ENCODE measurements around the gene E2F8. TPM values are rescaled to one million over a fixed set of nuclear protein-coding genes. Genes with fewer than 3 reads are reported as not detected.
"Not testable (repeated sequence)": the region's sequence is repeated elsewhere in the genome, so short reads cannot be mapped to it uniquely, and the experiment has no call there.

The E2F8 gene
- total and polyA plus RNA-seq, 8 donors = 2.3 to 79.7 (median 41.8) TPM

GRCh38 chr11:19263333-19263732 is 22.6 kb upstream of the E2F8 start:
- no peaks in the 10 kb centered on the region for H3K27me3 ChIP-seq
- H3K36me3 ChIP-seq = no peaks in the 10 kb centered on the region
- intact Hi-C loops (cut with DNase I) = no loop called here
- no peaks in the 10 kb centered on the region for H3K9me3 ChIP-seq
- H3K4me1 ChIP-seq = no peaks in the 10 kb centered on the region
- ATAC-seq (no peak), DNase-seq (no peak)
- H3K27ac ChIP-seq = no peak overlapping the region
- TF ChIP-seq CTCF (IDR thresholded peaks at IDR 0.05) = no peak
- no peak overlapping the region for H3K4me3 ChIP-seq

GRCh38 chr11:19259487-19260345 is 19.0 kb upstream of the E2F8 start:
- H3K9me3 ChIP-seq = no peaks in the 10 kb centered on the region
- H3K27ac ChIP-seq = no peak overlapping the region
- H3K4me3 ChIP-seq = no peak overlapping the region
- peak; percentile 91 to 97 for TF ChIP-seq CTCF (IDR thresholded peaks at IDR 0.05)
- ATAC-seq (peak; percentile 98), DNase-seq (peak in 3 of 4 donors; percentile 47 to 84 (median 65))
- H3K36me3 ChIP-seq = no peaks in the 10 kb centered on the region
- no peaks in the 10 kb centered on the region for H3K27me3 ChIP-seq
- intact Hi-C loops (cut with DNase I) = no loop called here
- H3K4me1 ChIP-seq = no peaks in the 10 kb centered on the region

- H3K36me3 ChIP-seq = no peaks in the 10 kb centered on the region
- no peaks in the 10 kb centered on the region for H3K4me1 ChIP-seq
- H3K27me3 ChIP-seq = no peaks in the 10 kb centered on the region
- DNase-seq (no peak), ATAC-seq (no peak)
- H3K4me3 ChIP-seq = no peak overlapping the region
- no peak overlapping the region for H3K27ac ChIP-seq
- no peaks in the 10 kb centered on the region for H3K9me3 ChIP-seq
- intact Hi-C loops (cut with DNase I) = no loop called here
- no peak for TF ChIP-seq CTCF (IDR thresholded peaks at IDR 0.05)
These were observed 18.0 kb upstream of the E2F8 start for GRCh38 chr11:19258641-19259230.

- H3K4me3 ChIP-seq; H3K36me3 ChIP-seq; H3K4me1 ChIP-seq; DNase-seq; intact Hi-C loops (cut with DNase I); H3K27me3 ChIP-seq; H3K9me3 ChIP-seq; H3K27ac ChIP-seq; ATAC-seq: not testable (repeated sequence)
These were observed 13.7 kb upstream of the E2F8 start for GRCh38 chr11:19254441-19254840.

- H3K9me3 ChIP-seq = no peaks in the 10 kb centered on the region
- ATAC-seq = no peak
- no peak for TF ChIP-seq CTCF (IDR thresholded peaks at IDR 0.05)
- H3K4me3 ChIP-seq = no peak overlapping the region
- intact Hi-C loops (cut with DNase I) = no loop called here
- no peak for DNase-seq
- no peaks in the 10 kb centered on the region for H3K4me1 ChIP-seq
- H3K27ac ChIP-seq = no peak overlapping the region
- H3K36me3 ChIP-seq = no peaks in the 10 kb centered on the region
- H3K27me3 ChIP-seq = no peaks in the 10 kb centered on the region
These were observed 13.1 kb upstream of the E2F8 start for GRCh38 chr11:19253817-19254216.
